Activated CD4-positive, alpha-beta memory T cell treated with anti-CD3 and anti-CD28 coated beads, Interleukin-2, amount 10 ng/mL, durations not matched to agents 7 days and 5 days (primary cell): Measurements from ENCODE around the gene TMEM219. TPM values are rescaled to one million over a fixed set of nuclear protein-coding genes. Genes with fewer than 3 reads are reported as not detected.

Experiments
- CTCF ChIA-PET: fragments of 350-600 bp; sonication (Branson Sonifier 250); formaldehyde crosslinking; loops from one replicate; lab custom pipeline; 2021; ENCODE audit warnings: antibody characterized with exemption, inconsistent platforms; lab: Charles Lee
- POLR2A ChIA-PET: fragments of 350-600 bp; sonication (Branson Sonifier 250); formaldehyde crosslinking; loops from one replicate; lab custom pipeline; 2021; ENCODE audit warnings: antibody characterized with exemption; lab: Charles Lee
- DNase-seq: peaks from one replicate; pipeline ENCODE4 v3.0.0-alpha.2; 2020
- H3K27ac Mint-ChIP-seq: one replicate; pipeline ENCODE4 v1.8.0; 2021; ENCODE audit warnings: mild to moderate bottlenecking, mixed read lengths
- H3K27me3 Mint-ChIP-seq: one replicate; pipeline ENCODE4 v1.8.0; 2021; ENCODE audit warnings: mixed read lengths
- H3K36me3 Mint-ChIP-seq: one replicate; pipeline ENCODE4 v1.8.0; 2021; ENCODE audit warnings: low read depth, mixed read lengths
- H3K4me1 Mint-ChIP-seq: one replicate; pipeline ENCODE4 v1.8.0; 2021; ENCODE audit warnings: mixed read lengths
- H3K4me3 Mint-ChIP-seq: one replicate; pipeline ENCODE4 v1.8.0; 2021; ENCODE audit warnings: mild to moderate bottlenecking, mixed read lengths
- H3K9me3 Mint-ChIP-seq: one replicate; pipeline ENCODE4 v1.8.0; 2021; ENCODE audit warnings: mixed read lengths
- total RNA-seq, 2 experiments: library from RNA; stranded (reverse); gene quantifications; one replicate each; pipeline ENCODE4 v1.2.3, GENCODE V29; 2021

The TMEM219 gene
- total RNA-seq, 2 experiments from 2014 or later: 68.9 to 78.7 TPM

GRCh38 chr16:29985271-29985811, 23.5 kb downstream of the TMEM219 start:
- H3K27me3 Mint-ChIP-seq: no peaks in the 10 kb centered on the region
- ChIA-PET CTCF (interaction anchor here (0.7 kb wide), 1 partner anchor 15 kb away, joined by 3 read pairs; no protein-coding TSS in a partner anchor), POLR2A (interaction anchor here (1.1 to 6.3 kb wide), 3 partner anchors 10 to 62 kb away, joined by 3 to 43 read pairs (median 6); partner anchors contain the start of genes HIRIP3, INO80E and TAOK2)
- no peak for DNase-seq
- H3K4me1 Mint-ChIP-seq: no peaks in the 10 kb centered on the region
- H3K27ac Mint-ChIP-seq: no peak overlapping the region
- no peaks in the 10 kb centered on the region for H3K9me3 Mint-ChIP-seq
- peaks cover 67% of the 10 kb centered on the region for H3K36me3 Mint-ChIP-seq
- H3K4me3 Mint-ChIP-seq: no peak overlapping the region

- H3K27me3 Mint-ChIP-seq: no peaks in the 10 kb centered on the region
- H3K36me3 Mint-ChIP-seq: peaks cover 65% of the 10 kb centered on the region
- no peak overlapping the region for H3K27ac Mint-ChIP-seq
- H3K9me3 Mint-ChIP-seq: no peaks in the 10 kb centered on the region
- DNase-seq: no peak
- H3K4me3 Mint-ChIP-seq: no peak overlapping the region
- ChIA-PET CTCF (interaction anchor here (0.7 kb wide), 1 partner anchor 16 kb away, joined by 3 read pairs; no protein-coding TSS in a partner anchor), POLR2A (interaction anchor here (1.1 to 6.3 kb wide), 2 partner anchors 9 to 13 kb away, joined by 6 to 43 read pairs; partner anchors contain the start of genes HIRIP3, INO80E and TAOK2)
- H3K4me1 Mint-ChIP-seq: no peaks in the 10 kb centered on the region
These were observed 24.4 kb downstream of the TMEM219 start for GRCh38 chr16:29986231-29986630.

DNA sequence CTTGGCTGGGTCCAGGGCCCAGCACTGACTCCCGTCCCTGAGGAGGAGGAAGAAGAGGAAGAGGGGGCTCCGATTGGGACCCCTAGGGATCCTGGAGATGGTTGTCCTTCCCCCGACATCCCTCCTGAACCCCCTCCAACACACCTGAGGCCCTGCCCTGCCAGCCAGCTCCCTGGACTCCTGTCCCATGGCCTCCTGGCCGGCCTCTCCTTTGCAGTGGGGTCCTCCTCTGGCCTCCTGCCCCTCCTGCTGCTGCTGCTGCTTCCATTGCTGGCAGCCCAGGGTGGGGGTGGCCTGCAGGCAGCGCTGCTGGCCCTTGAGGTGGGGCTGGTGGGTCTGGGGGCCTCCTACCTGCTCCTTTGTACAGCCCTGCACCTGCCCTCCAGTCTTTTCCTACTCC, 25.1 kb downstream of the TMEM219 start:
- no peaks in the 10 kb centered on the region for H3K27me3 Mint-ChIP-seq
- peaks cover 61% of the 10 kb centered on the region for H3K36me3 Mint-ChIP-seq
- ChIA-PET CTCF (no interaction called here), POLR2A (interaction anchor here (6.3 kb wide), 1 partner anchor 8 kb away, joined by 43 read pairs; the partner anchor contains the start of genes HIRIP3 and INO80E)
- no peaks in the 10 kb centered on the region for H3K9me3 Mint-ChIP-seq
- H3K27ac Mint-ChIP-seq: no peak overlapping the region
- no peaks in the 10 kb centered on the region for H3K4me1 Mint-ChIP-seq
- no peak for DNase-seq
- no peak overlapping the region for H3K4me3 Mint-ChIP-seq

- POLR2A ChIA-PET: interaction anchor here (6.3 kb wide), 1 partner anchor 8 kb away, joined by 43 read pairs; the partner anchor contains the start of genes HIRIP3 and INO80E
These were observed 25.6 kb downstream of the TMEM219 start for GRCh38 chr16:29987371-29988085.

GRCh38 chr16:29988346-29989075, 26.6 kb downstream of the TMEM219 start:
- peaks cover 57% of the 10 kb centered on the region for H3K36me3 Mint-ChIP-seq
- ChIA-PET POLR2A (interaction anchor here (0.6 to 1.7 kb wide), 2 partner anchors 14 to 27 kb away, joined by 3 to 12 read pairs; partner anchors contain the start of genes TAOK2 and TMEM219), CTCF (no interaction called here)
- H3K4me3 Mint-ChIP-seq: no peak overlapping the region
- no peaks in the 10 kb centered on the region for H3K27me3 Mint-ChIP-seq
- no peak for DNase-seq
- no peak overlapping the region for H3K27ac Mint-ChIP-seq
- no peaks in the 10 kb centered on the region for H3K4me1 Mint-ChIP-seq
- no peaks in the 10 kb centered on the region for H3K9me3 Mint-ChIP-seq

More at GRCh38 chr16:29987371-29988085, 25.6 kb downstream of the TMEM219 start:
- Mint-ChIP-seq H3K4me1 (no peaks in the 10 kb centered on the region), H3K9me3 (no peaks in the 10 kb centered on the region), H3K27ac (no peak overlapping the region), H3K27me3 (no peaks in the 10 kb centered on the region), H3K36me3 (peaks cover 62% of the 10 kb centered on the region), H3K4me3 (no peak overlapping the region)
- no peak for DNase-seq
- CTCF ChIA-PET: no interaction called here

GRCh38 chr16:29989111-29989858, 27.4 kb downstream of the TMEM219 start:
- H3K27ac Mint-ChIP-seq: no peak overlapping the region
- CTCF ChIA-PET: no interaction called here

GRCh38 chr16:29990034-29990433, 28.2 kb downstream of the TMEM219 start:
- Mint-ChIP-seq H3K27me3 (no peaks in the 10 kb centered on the region), H3K9me3 (no peaks in the 10 kb centered on the region), H3K36me3 (peaks cover 55% of the 10 kb centered on the region), H3K4me1 (peaks cover 14% of the 10 kb centered on the region), H3K27ac (no peak overlapping the region), H3K4me3 (no peak overlapping the region)
- POLR2A ChIA-PET: interaction anchor here (1.7 kb wide), 1 partner anchor 15 kb away, joined by 12 read pairs; the partner anchor contains the start of gene TAOK2
- CTCF ChIA-PET: no interaction called here
- DNase-seq: no peak

More at GRCh38 chr16:29989111-29989858, 27.4 kb downstream of the TMEM219 start:
- DNase-seq: no peak
- no peaks in the 10 kb centered on the region for H3K27me3 Mint-ChIP-seq
- no peak overlapping the region for H3K4me3 Mint-ChIP-seq
- H3K36me3 Mint-ChIP-seq: peaks cover 55% of the 10 kb centered on the region
- no peaks in the 10 kb centered on the region for H3K9me3 Mint-ChIP-seq
- H3K4me1 Mint-ChIP-seq: peaks cover 6% of the 10 kb centered on the region
- POLR2A ChIA-PET: interaction anchor here (1.7 kb wide), 1 partner anchor 15 kb away, joined by 12 read pairs; the partner anchor contains the start of gene TAOK2

DNA sequence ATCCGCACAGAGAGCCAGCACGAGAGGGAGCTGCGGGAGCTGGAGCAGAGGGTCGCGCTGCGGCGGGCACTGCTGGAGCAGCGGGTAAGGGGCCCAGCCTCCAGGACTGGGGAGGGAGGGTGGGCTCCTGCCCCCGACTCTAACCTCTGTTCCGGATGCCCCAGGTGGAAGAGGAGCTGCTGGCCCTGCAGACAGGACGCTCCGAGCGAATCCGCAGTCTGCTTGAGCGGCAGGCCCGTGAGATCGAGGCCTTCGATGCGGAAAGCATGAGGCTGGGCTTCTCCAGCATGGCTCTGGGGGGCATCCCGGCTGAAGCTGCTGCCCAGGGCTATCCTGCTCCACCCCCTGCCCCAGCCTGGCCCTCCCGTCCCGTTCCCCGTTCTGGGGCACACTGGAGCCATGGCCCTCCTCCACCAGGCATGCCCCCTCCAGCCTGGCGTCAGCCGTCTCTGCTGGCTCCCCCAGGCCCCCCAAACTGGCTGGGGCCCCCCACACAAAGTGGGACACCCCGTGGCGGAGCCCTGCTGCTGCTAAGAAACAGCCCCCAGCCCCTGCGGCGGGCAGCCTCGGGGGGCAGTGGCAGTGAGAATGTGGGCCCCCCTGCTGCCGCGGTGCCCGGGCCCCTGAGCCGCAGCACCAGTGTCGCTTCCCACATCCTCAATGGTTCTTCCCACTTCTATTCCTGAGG, 29.1 kb downstream of the TMEM219 start:
- ChIA-PET POLR2A (interaction anchor here (1.3 kb wide), 1 partner anchor 18 kb away, joined by 6 read pairs; no protein-coding TSS in a partner anchor), CTCF (interaction anchor here (0.6 to 0.8 kb wide), 2 partner anchors 41 to 78 kb away, joined by 3 to 4 read pairs; no protein-coding TSS in a partner anchor)
- no peaks in the 10 kb centered on the region for H3K27me3 Mint-ChIP-seq
- H3K4me3 Mint-ChIP-seq: no peak overlapping the region
- H3K4me1 Mint-ChIP-seq: peaks cover 16% of the 10 kb centered on the region
- no peak for DNase-seq
- H3K27ac Mint-ChIP-seq: no peak overlapping the region
- H3K36me3 Mint-ChIP-seq: peaks cover 54% of the 10 kb centered on the region
- no peaks in the 10 kb centered on the region for H3K9me3 Mint-ChIP-seq

- Mint-ChIP-seq H3K4me1 (peaks cover 21% of the 10 kb centered on the region), H3K9me3 (no peaks in the 10 kb centered on the region), H3K27me3 (no peaks in the 10 kb centered on the region), H3K4me3 (no peak overlapping the region), H3K36me3 (peaks cover 53% of the 10 kb centered on the region), H3K27ac (no peak overlapping the region)
- no peak for DNase-seq
- CTCF ChIA-PET: interaction anchor here (0.6 to 0.8 kb wide), 2 partner anchors 41 to 79 kb away, joined by 3 to 4 read pairs; no protein-coding TSS in a partner anchor
- POLR2A ChIA-PET: interaction anchor here (1.3 kb wide), 1 partner anchor 19 kb away, joined by 6 read pairs; no protein-coding TSS in a partner anchor
These were observed 29.7 kb downstream of the TMEM219 start for GRCh38 chr16:29991571-29991904.

GRCh38 chr16:29992344-29992967, 30.6 kb downstream of the TMEM219 start:
- H3K27me3 Mint-ChIP-seq: no peaks in the 10 kb centered on the region
- H3K4me1 Mint-ChIP-seq: peaks cover 27% of the 10 kb centered on the region
- ChIA-PET POLR2A (interaction anchor here (0.9 to 5.1 kb wide), 6 partner anchors 8 to 129 kb away, joined by 3 to 99 read pairs (median 4); partner anchors contain the start of genes CDIPT and TAOK2), CTCF (no interaction called here)
- DNase-seq: no peak
- H3K27ac Mint-ChIP-seq: no peak overlapping the region
- peak overlapping the region; percentile 21 for H3K4me3 Mint-ChIP-seq
- H3K9me3 Mint-ChIP-seq: no peaks in the 10 kb centered on the region
- H3K36me3 Mint-ChIP-seq: peaks cover 58% of the 10 kb centered on the region
